ENCODE data around the gene TMEM150A.

GRCh38 chr2:85564144-85564563, 38.3 kb downstream of the TMEM150A start:
- TF ChIP-seq CTCF (IDR thresholded peaks at IDR 0.05) = no peak
- TF ChIP-seq POLR2AphosphoS5 (IDR thresholded peaks at IDR 0.05) = no peak
- TF ChIP-seq POLR2A (IDR thresholded peaks at IDR 0.05) = no peak
